Measurements from ENCODE around the gene SCGB1D1. TPM values are rescaled to one million over a fixed set of nuclear protein-coding genes. Genes with fewer than 3 reads are reported as not detected.

SCGB1D1 gene
- total RNA-seq, 1 experiment from 2014 or later = not detected

DNA sequence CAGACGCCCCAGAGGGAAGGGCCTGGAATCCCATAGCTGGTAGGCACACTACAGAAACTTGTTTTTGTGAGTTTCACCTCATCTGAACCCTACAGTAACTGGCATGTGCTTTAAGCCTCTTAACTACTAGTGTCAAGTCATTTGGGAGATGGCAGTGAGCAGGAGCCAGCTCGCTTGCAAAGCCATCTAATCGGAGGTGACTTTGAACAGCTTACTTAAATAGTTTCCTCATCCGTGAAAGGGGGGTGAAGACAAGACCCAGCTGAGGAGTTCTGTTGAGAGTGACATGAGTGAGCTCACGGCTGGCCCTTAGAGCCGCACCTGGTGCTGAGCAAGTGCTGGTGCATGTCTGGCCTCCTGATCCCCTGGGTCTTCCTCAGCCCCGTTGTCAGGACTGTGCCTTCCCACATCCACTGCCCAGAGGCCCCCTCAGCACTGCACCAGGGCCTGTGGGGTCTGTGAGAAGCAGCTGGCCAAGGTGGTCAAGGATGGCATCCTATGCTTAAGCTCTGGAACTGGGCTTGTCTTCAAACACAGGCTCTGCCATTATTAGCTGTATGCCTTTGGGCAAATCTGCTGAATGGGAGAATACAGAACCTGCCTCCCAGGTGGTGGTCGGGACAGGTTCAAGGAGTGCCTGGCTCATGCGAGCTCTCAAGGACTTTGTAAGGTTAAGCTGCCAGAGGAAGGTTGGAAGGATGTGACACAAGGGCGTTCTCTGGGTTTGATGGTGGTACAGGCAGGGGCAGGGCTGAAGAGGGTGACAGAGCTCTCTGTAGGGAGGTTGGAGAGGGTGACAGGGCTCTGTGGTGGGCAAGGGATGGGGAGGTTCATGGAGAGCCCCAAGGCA, 38.9 kb upstream of the SCGB1D1 start:
- Histone ChIP-seq H3K27me3 (ENCODE audit: insufficient read depth, low read length) (no peaks in the 10 kb centered on the region), H3K27ac (ENCODE audit: low read depth, low read length) (no peak overlapping the region), H3K4me3 (replicated peaks in 1 of 2; ENCODE audit: low read depth in 1 of 2, low read length in 2 of 2) (no peak overlapping the region), H3K36me3 (ENCODE audit: control insufficient read depth in 1 of 2, insufficient read depth in 2 of 2, low read length in 2 of 2) (peaks cover 35 to 42% of the 10 kb centered on the region in 2 experiments; a peak in 3 of 4 replicates), H3K4me2 (ENCODE audit: low read length) (no peak overlapping the region), H3K9ac (ENCODE audit: low read length) (no peak overlapping the region), H2AFZ (ENCODE audit: low read depth, low read length, poor library complexity, severe bottlenecking) (no peak overlapping the region), H3K4me1 (ENCODE audit: control insufficient read depth in 1 of 2, insufficient read depth in 2 of 2, low read length in 2 of 2) (no peaks in the 10 kb centered on the region), H3K79me2 (ENCODE audit: insufficient read depth, low read length) (no peaks in the 10 kb centered on the region), H3K9me3 (ENCODE audit: control insufficient read depth in 1 of 2, insufficient read depth in 1 of 2, low read depth in 1 of 2, low read length in 2 of 2) (no peaks in the 10 kb centered on the region), H4K20me1 (ENCODE audit: insufficient read depth) (no peaks in the 10 kb centered on the region), H3K9me2 (ENCODE audit: insufficient read depth) (no peaks in the 10 kb centered on the region)
- intact Hi-C loops (cut with micrococcal nuclease) = no loop called here
- ATAC-seq = no peak
- POLR2A ChIA-PET = no interaction called here
- DNase-seq (ENCODE audit: low read depth, low spot score) = no peak
- CTCF ChIA-PET = no interaction called here
- RAD21 ChIA-PET (ENCODE audit: low non-redundant PET in 1 of 2, low total read pairs in 2 of 2, uncharacterized antibody in 2 of 2, unreplicated experiment in 2 of 2) = no interaction called here
- no TSS peak for BruUV-seq (replicated peaks)
- no peak for TF ChIP-seq SIN3A (IDR thresholded peaks at IDR 0.05; ENCODE audit: low read depth)
- no peak for TF ChIP-seq ZNF274 (IDR thresholded peaks at IDR 0.05; ENCODE audit: low read depth, low read length)

DNA sequence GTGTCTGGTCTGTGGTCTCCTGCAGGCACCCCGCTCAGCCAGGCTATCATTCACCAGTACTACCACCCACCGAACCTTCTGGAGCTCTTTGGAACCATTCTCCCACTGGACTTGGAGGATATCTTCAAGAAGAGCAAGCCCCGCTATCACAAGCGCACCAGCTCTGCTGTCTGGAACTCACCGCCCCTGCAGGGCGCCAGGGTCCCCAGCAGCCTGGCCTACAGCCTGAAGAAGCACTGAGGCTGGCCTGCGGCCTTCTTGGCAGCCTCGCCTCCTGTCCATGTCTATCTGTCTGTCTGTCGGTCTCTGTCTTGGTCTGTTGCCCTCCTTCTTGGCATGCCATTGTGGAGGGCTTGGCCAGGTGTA, 38.3 kb upstream of the SCGB1D1 start:
- ChIA-PET RAD21 (ENCODE audit: low non-redundant PET in 1 of 2, low total read pairs in 2 of 2, uncharacterized antibody in 2 of 2, unreplicated experiment in 2 of 2) (no interaction called here), CTCF (no interaction called here), POLR2A (no interaction called here)
- Histone ChIP-seq H3K9me2 (ENCODE audit: insufficient read depth) (no peaks in the 10 kb centered on the region), H3K36me3 (ENCODE audit: control insufficient read depth in 1 of 2, insufficient read depth in 2 of 2, low read length in 2 of 2) (peaks cover 32 to 42% of the 10 kb centered on the region in 2 experiments; a peak in 3 of 4 replicates), H3K9ac (ENCODE audit: low read length) (no peak overlapping the region), H3K79me2 (ENCODE audit: insufficient read depth, low read length) (no peaks in the 10 kb centered on the region), H3K27ac (ENCODE audit: low read depth, low read length) (no peak overlapping the region), H3K4me2 (ENCODE audit: low read length) (no peak overlapping the region), H2AFZ (ENCODE audit: low read depth, low read length, poor library complexity, severe bottlenecking) (no peak overlapping the region), H4K20me1 (ENCODE audit: insufficient read depth) (no peaks in the 10 kb centered on the region), H3K4me1 (ENCODE audit: control insufficient read depth in 1 of 2, insufficient read depth in 2 of 2, low read length in 2 of 2) (no peaks in the 10 kb centered on the region), H3K9me3 (ENCODE audit: control insufficient read depth in 1 of 2, insufficient read depth in 1 of 2, low read depth in 1 of 2, low read length in 2 of 2) (no peaks in the 10 kb centered on the region), H3K27me3 (ENCODE audit: insufficient read depth, low read length) (no peaks in the 10 kb centered on the region), H3K4me3 (replicated peaks in 1 of 2; ENCODE audit: low read depth in 1 of 2, low read length in 2 of 2) (no peak overlapping the region)
- intact Hi-C loops (cut with micrococcal nuclease) = no loop called here
- no peak for ATAC-seq
- no peak for DNase-seq (ENCODE audit: low read depth, low spot score)
- no peak for TF ChIP-seq EZH2phosphoT487 (IDR thresholded peaks at IDR 0.05; ENCODE audit: borderline replicate concordance)
- TF ChIP-seq POLR2AphosphoS5 (IDR thresholded peaks at IDR 0.05; ENCODE audit: low read depth, low read length) = no peak
- TF ChIP-seq YY1 (IDR thresholded peaks at IDR 0.05; ENCODE audit: extremely low read depth, insufficient replicate concordance, low read depth, low read length) = no peak
- TF ChIP-seq ZNF274 (IDR thresholded peaks at IDR 0.05; ENCODE audit: low read depth, low read length) = no peak
- no peak for TF ChIP-seq TCF7L2 (IDR thresholded peaks at IDR 0.05; ENCODE audit: borderline replicate concordance, extremely low read depth, insufficient read depth, insufficient read length)
- no TSS peak for BruUV-seq (replicated peaks)
